ENCODE data around the gene PXMP2.

DNA sequence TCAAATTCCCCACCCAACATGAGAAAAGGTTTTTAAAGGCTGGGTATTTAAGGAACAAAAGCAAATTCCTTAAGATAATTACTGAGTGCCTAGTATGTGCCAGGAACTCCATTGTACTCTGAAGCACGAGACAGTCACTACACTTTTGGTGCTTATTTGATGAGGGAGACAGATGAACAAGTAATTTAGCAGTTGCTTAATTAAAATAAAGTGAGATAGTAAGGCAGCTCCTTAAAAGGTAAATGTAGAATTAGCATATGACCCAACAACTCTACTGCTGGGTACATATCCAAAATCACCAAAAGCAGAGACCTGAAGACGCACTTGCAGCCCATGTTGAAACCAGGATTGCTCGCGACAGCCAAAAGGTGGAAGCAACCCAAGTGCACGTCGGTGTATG lies 21.6 kb upstream of the PXMP2 start:
- TF ChIP-seq GATA3 (IDR thresholded peaks at IDR 0.05; ENCODE audit: low read depth, low read length) (no peak), GATA2 (IDR thresholded peaks at IDR 0.05; ENCODE audit: low read depth, low read length) (no peak)
